ENCODE measurements around the gene CCDC89.
"Not testable (repeated sequence)": the region's sequence is repeated elsewhere in the genome, so short reads cannot be mapped to it uniquely, and the experiment has no call there.

The CCDC89 gene

GRCh38 chr11:85694385-85694980 is 8.5 kb upstream of the CCDC89 start:
- no peak for DNase-seq (ENCODE audit: low read depth)

GRCh38 chr11:85685125-85685819 is 723 bp downstream of the CCDC89 start:
- DNase-seq (ENCODE audit: low read depth) = no peak

- DNase-seq (ENCODE audit: low read depth) = peak; percentile 46
These were observed 3.4 kb downstream of the CCDC89 start for GRCh38 chr11:85682330-85683305.

GRCh38 chr11:85680897-85681296 is 5.1 kb downstream of the CCDC89 start:
- DNase-seq (ENCODE audit: low read depth) = no peak

GRCh38 chr11:85679576-85679975 is 6.4 kb downstream of the CCDC89 start:
- DNase-seq (ENCODE audit: low read depth) = no peak

DNA sequence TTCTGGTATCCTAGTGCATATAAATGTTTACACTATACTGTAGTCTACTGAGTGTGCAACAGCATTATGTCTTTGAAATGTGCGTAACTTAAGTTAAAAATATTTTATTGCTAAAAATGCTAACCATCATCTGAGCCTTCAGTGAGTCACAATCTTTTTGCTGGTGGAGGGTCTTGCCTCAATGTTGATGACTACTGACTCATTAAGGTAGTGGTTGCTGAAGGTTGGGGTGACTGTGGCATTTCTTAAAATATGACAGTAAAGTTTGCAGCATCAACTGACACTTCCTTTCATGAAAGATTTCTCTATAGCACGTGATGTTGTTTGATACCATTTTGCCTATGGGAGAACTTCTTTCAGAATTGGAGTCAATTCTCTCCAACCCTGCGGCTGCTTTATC is 12.6 kb downstream of the CCDC89 start:
- DNase-seq (ENCODE audit: low read depth) = no peak

DNA sequence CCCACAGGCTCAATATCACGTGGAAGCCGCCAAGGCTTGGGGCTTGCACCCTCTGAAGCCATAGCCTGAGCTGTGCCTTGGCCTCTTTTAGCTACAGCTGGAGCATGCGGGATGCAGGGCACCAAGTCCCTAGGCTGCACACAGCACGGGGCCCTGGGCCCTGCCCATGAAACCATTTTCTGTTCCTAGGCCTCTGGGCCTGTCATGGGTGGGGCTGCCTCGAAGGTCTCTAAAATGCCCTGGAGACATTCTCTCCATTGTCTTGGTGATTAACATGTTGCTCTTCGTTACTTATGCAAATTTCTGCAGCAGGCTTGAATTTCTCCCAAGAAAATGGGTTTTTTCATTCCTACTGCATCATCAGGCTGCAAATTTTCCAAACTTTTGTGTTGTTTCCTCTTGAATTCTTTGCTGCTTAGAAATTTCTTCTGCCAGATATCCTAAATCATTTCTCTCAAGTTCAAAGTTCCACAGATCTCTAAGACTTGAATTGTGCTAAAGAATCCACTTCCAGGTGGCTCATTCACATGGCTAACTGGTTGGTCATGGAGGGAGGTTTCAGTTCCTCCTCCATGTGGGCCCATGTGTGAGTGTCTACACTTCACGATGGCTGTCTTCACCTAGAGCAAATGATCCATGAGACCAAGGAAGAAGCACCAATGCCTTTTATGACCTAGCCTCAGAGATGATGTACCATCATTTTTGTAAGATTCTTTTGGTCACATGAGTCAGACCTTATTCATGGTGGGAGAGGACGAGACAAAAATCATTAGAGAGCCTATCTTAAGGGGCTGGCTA is 13.7 kb downstream of the CCDC89 start:
- DNase-seq (ENCODE audit: low read depth) = no peak

DNA sequence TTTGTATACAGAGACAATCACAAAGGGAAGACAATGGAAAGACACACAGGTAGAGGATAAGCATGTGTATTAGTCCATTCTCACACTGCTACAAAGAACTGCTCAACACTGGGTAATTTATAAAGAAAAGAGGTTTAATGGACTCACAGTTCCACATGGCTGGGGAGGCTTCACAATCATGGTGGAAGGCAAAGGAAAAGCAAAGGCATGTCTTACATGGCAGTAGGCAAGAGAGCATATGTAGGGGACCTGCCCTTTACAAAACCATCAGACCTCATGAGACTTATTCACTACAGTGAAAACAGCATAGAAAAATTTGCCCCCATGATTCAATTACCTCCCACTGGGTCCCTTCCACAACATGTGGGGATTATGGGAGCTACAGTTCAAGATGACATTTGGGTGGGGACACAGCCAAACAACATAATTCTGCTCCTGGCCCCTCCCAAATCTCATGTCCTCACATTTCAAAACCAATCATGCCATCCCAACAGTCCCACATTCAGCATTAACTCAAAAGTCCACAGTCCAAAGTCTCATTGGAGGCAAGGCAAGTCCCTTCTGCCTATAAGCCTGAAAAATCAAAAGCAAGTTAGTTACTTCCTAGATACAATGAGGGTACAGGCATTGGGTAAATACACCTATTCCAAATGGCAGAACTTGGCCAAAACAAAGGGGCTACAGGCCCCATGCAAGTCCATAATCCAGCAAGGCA is 14.9 kb downstream of the CCDC89 start:
- not testable (repeated sequence) for DNase-seq (ENCODE audit: low read depth)

- DNase-seq (ENCODE audit: low read depth) = no peak
These were observed 17.8 kb downstream of the CCDC89 start for GRCh38 chr11:85668157-85668556.

DNA sequence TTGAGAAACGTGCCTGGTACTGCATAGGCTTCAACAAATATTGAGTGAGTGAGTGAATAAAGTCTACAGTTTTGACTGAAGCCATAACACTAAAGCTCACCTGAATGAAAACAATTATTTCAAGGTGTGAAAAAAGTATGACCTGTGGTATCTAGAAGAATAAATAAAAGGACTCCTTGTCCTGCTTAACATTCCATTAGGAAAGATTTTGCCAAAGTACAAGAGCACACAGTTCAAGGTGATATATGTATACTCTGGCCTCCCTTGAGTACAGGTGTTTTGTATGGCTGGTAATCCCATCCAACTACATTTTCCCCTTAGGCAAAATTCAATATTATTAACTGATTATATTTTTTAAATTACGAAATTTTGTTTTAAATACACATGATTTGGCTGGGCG is 19.3 kb downstream of the CCDC89 start:
- DNase-seq (ENCODE audit: low read depth) = no peak

GRCh38 chr11:85665733-85666132 is 20.3 kb downstream of the CCDC89 start:
- DNase-seq (ENCODE audit: low read depth) = no peak

DNA sequence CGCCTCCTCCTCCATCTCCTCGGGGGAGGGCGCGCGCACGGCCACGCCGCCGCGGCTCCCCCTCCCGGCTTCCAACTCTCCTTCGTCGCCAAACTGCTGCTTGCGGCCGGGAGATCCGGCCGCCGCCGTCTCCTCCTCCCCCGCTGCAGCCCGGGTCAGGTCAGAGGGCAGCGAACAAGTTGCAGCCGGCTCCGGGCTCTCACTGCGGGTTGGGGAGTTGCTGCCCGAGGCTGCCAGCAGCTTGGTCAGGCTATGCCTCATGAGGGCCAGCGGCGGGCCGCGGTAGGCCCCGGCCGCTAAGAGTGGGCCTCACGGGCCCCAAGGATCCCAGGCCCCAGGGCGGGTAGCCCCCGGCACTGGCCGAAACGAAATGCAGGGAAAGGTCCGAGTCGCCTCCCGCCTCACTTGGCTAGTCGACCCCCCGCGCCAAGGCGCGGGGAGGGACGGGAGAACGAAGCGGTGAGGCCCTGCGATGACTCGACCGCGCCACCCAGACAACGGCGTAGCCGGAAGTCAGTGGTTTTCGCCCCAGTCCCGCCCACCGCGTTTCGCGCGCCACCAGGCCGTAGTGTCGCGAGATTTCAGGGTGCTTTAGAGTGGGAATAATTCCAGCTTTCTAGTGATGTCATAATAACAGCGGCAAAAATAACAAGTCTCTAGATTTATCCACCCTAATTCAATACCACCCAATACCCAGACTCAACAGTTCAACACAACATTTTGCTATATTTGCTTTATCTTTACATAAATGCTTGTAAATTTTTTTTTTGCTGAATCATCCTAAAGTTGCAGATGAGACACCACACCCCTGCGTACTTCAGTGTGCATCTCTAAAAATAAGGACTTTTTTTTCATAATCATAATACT is 21.1 kb downstream of the CCDC89 start, which contains the start of gene CREBZF:
CREBZF (minus strand) TSS at position 515 of the 867 bp plus-strand sequence; CDS start at position 261, 254 bp downstream.
- DNase-seq (ENCODE audit: low read depth) = peak; percentile 84

DNA sequence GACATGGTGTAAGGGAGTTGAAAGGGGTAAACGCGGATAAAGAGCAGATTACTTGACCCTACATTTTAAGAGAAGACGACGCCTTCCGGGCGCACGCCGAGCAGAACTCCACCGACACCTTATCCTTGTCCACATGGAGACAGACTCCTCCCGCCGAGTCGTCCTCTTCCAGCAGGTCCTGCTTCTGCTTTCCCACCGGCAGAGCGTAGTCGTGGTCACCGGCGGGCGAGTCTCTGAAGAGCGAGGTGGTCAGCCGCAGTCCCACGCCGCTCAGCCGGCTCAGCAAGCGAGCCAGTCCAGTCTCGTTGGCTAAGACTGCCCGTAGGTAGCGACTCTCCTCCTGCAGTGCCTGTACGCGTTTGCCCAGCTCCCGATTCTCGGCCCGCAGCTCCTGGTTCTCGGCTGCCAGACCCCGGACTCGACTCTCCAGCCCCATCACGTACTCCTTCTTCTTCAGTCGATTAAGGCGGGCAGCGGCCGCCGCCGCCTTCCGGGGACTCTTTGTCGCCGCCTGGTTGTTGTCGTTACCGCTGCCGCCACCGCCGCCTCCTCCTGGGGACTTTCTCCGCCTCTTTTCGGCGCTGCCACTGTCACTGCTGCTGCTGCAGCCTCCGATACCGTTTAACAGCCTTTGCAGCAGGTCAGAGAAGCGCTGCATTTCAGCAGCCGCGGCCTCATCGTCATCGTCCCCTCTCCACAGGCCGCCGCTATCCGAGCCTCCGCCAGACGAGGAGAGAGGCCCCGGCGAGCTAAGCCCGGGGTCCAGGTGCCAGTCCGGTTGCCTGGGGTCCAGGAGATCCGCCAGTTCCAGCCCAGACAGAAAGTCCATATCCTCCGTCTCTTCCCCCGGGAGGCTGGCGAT is 22.0 kb downstream of the CCDC89 start:
- peak; percentile 68 for DNase-seq (ENCODE audit: low read depth)

- DNase-seq (ENCODE audit: low read depth) = no peak
These were observed 22.8 kb downstream of the CCDC89 start for GRCh38 chr11:85663080-85663752.

DNA sequence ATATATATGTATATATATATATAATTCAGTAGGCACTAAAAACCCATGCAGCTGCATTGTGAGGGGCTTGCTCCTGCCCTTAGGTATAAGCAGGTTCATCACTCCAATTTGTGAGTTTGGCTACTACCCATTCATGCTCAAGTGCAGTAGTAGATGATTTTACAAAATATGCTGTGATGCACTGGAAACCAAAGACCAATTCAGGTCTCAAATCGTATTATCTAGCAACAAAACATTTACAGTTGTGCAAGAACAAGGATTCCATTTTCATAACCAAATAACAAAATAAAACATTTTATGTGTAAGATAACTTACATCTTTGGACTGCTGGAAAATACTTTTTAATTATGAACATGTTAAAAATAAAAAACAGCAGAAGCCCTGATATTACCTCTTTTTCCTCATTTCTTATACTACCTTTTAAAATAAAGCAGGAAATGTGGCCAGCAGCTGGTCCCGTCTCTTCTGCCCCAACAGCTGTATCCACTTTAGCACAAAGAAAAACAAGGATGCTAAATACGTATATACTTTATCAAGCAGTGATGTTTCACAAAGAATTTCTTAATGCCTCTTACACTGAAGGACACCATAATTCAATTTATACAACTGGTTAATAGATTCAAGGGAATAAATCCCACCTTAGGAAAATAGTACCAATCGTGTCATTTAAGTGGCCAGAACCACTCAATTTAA is 23.9 kb downstream of the CCDC89 start:
- no peak for DNase-seq (ENCODE audit: low read depth)

GRCh38 chr11:85658180-85658579 is 27.8 kb downstream of the CCDC89 start:
- no peak for DNase-seq (ENCODE audit: low read depth)

DNA sequence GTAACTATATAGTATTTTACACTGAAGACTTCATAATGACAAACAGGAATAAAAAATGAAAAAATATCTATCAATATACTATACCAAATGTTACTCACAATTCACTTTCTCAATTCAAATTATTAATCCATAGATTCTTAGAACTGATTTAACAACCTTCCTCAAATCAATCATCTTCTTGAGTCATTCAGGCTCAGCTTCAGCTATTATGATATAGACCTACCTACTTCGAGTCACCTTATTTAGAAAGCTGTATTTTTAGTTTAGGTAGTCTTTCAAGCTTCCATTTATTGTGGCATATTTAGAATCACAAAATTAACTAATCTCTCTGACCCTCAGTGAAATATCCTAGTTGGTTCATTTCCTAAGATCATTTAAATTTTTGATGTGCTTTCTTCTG is 29.2 kb downstream of the CCDC89 start:
- DNase-seq (ENCODE audit: low read depth) = no peak

DNA sequence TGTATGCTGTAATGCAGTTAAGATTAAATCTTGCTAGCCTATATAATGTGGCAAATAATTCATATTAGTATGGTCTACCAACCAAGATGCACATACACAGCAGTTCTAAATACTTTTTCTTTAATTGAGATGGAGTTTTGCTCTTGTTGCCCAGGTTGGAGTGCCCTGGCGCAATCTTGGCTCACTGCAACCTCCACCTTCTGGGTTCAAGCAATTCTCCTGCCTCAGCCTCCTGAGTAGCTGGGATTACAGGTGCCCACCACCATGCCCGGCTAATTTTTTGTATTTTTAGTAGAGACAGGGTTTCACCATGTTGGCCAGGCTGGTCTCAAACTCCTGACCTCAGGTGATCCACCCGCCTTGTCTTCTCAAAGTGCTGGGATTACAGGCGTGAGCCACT is 31.7 kb downstream of the CCDC89 start:
- DNase-seq (ENCODE audit: low read depth) = not testable (repeated sequence)
